Naive B cell (primary cell): ENCODE results near the gene LSP1. TPM values are rescaled to one million over a fixed set of nuclear protein-coding genes. Genes with fewer than 3 reads are reported as not detected.
"Not testable (repeated sequence)": the region's sequence is repeated elsewhere in the genome, so short reads cannot be mapped to it uniquely, and the experiment has no call there.

Source experiments
- ATAC-seq, 2 donors: fragments of 150-1000 bp; cut with Tn5 transposase; 2 replicates each; pipeline ENCODE4 v1.10.0; 2021; ENCODE audit warnings: low read depth in 2 of 2, mild to moderate bottlenecking in 2 of 2, moderate library complexity in 2 of 2
- DNase-seq: peaks from one replicate; pipeline ENCODE4 v3.0.0; 2022
- H3K27ac Mint-ChIP-seq, 6 donors: one replicate each; pipeline ENCODE4 v1.8.0; 2020 to 2022; ENCODE audit warnings: mild to moderate bottlenecking in 6 of 6, mixed read lengths in 6 of 6, moderate library complexity in 5 of 6, inconsistent platforms in 2 of 6
- H3K27me3 Mint-ChIP-seq, 3 donors: one replicate each; pipeline ENCODE4 v1.8.0; 2021 to 2022; ENCODE audit warnings: mixed read lengths in 3 of 3, mild to moderate bottlenecking in 1 of 3
- H3K36me3 Mint-ChIP-seq, 2 donors: one replicate each; pipeline ENCODE4 v1.8.0; 2020 to 2022; ENCODE audit warnings: mixed read lengths in 2 of 2, inconsistent platforms in 1 of 2, mild to moderate bottlenecking in 1 of 2
- H3K4me1 Mint-ChIP-seq, 3 donors: one replicate each; pipeline ENCODE4 v1.8.0; 2020 to 2022; ENCODE audit warnings: mixed read lengths in 3 of 3, inconsistent platforms in 1 of 3, mild to moderate bottlenecking in 1 of 3, moderate library complexity in 1 of 3
- H3K4me3 Mint-ChIP-seq, 8 donors: one replicate each; pipeline ENCODE4 v1.8.0; 2020 to 2022; ENCODE audit warnings: mild to moderate bottlenecking in 8 of 8, mixed read lengths in 8 of 8, moderate library complexity in 8 of 8, inconsistent platforms in 2 of 8
- H3K9me3 Mint-ChIP-seq, 7 donors: one replicate each; pipeline ENCODE4 v1.8.0; 2020 to 2022; ENCODE audit warnings: mixed read lengths in 7 of 7, mild to moderate bottlenecking in 5 of 7, inconsistent platforms in 2 of 7, moderate library complexity in 1 of 7
- polyA plus RNA-seq, 6 donors: library from polyadenylated mRNA; unstranded; fragments of 300-500 nt; fragmentation: Illumina TruSeq; gene quantifications; one replicate each; pipeline ENCODE4 v1.2.3, GENCODE V29; 2021; ENCODE audit warnings: low read depth in 6 of 6

The LSP1 gene
- polyA plus RNA-seq, 6 donors from 2014 or later: 342 to 587 (median 422) TPM

DNA sequence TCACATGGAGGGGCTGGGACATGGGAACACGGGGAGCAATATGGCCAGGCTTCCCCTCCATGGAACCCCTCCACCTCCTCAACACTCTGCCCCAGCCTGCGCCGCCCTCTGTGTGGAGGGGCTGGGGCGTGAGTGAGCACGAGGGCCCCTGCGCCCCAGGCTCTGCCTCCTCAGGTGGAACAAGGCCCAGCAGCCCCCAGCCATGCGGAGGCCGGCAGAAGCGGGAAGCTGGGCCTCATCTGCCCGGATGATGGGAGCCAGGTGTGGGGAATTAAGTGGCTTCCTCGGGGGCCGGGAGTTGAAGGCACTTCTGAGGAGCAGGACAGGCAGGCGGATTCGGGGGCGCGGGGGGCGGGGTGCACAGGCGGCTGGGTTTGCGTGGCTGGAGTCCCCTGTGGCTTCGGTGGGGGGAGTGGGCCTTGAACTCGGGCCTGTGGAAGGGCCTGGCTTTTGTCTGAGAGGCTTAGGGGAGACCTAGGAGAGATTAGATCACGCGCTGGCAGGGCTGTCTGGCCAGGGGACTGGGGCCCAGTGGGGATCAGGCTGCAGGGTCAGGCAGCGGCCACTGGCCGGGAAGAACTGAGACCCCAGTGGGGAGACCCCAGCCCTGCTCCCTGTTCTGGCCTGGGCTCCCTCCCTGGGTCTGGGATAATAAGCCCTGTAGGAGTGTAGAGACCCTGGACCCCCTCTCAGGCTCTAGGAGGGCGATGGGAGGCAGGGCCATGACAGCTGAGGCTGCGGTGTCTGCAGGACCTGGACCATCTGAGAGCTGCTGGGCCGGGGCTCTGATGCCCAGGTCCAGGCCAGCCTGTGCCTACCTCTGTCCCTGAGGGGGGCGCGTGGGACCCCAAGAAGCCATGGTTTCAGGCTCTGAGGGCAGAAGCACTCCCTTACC is 25.5 kb downstream of the LSP1 start:
- Mint-ChIP-seq H3K4me3 (no peak overlapping the region), H3K9me3 (no peaks in the 10 kb centered on the region), H3K4me1 (peaks cover 31 to 55% (median 43%) of the 10 kb centered on the region in 3 donors), H3K27me3 (no peaks in the 10 kb centered on the region), H3K36me3 (no peaks in the 10 kb centered on the region), H3K27ac (peak overlapping the region in 1 of 6 donors; percentile 77)
- DNase-seq (no peak), ATAC-seq (no peak)

DNA sequence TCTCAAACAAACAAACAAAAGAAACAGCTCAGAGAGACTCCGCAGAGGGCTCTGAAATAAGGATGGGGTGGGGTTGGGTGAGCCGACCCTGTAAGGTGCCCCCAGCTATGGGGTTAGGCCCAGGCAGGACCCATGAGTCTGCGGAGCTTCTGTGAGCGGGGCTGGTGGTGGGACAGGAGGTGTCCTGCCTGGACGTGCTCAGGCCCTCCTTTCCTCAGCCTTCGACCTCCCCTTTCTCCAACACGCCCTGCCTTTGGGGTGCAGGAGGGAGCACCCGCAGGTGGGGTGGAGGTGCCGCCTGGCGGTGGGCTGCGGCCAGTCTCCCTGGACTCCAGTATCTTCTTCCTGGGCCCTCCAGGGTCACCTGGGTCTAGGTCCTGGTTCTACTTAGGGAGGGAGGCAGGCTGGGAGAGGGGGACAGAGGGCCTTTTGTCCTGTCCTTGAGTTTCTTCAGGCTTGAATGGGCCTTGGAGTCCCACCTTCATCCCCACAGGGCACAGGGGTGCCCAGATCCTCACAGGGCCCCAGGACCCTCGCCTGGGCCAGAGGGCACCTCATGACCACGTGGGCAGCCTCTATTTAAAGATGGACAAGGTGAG is 26.6 kb downstream of the LSP1 start:
- Mint-ChIP-seq H3K27me3 (no peaks in the 10 kb centered on the region), H3K9me3 (no peaks in the 10 kb centered on the region), H3K4me1 (peaks cover 27 to 55% (median 45%) of the 10 kb centered on the region in 3 donors), H3K36me3 (no peaks in the 10 kb centered on the region), H3K4me3 (peak overlapping the region in 1 of 8 donors; percentile 29), H3K27ac (peak overlapping the region in 4 of 6 donors; percentile 13 to 67 (median 55))
- DNase-seq (no peak), ATAC-seq (no peak)

DNA sequence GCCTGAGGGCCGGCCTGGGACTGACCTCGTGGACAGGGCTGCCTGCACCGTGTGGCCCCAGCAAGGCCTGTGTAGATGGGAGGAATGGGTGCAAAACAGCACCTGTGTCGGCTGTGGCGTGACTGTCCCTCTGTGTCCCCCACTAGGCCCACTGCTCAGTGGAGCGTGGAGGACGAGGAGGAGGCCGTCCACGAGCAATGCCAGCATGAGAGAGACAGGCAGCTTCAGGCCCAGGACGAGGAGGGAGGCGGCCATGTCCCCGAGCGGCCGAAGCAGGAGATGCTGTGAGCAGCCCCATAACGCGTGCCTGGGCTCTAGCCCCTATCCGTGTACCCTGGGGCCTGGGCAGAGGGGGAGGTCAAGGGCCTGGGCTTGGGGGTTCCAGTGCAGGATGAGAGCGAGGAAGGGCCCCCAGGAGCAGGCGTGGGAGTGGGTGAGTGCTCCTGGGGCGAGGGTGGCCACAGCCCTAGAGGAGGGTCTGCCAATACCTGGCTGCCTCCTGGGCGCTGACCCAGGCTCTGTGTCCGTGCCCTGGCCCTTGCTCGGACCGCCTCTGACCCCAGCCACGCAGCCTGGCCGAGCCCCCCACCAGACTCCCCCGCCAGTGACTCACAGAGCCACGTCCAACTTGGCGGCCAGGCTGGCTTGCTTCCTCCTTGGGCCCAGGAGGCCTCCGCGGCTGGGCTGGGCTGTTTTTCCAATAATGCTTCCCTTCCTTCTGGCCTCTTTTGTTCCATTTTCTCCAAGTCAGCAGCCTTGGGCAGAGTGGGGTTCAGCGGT is 27.2 kb downstream of the LSP1 start:
- Mint-ChIP-seq H3K4me1 (peaks cover 27 to 55% (median 44%) of the 10 kb centered on the region in 3 donors), H3K27me3 (no peaks in the 10 kb centered on the region), H3K27ac (peak overlapping the region in 5 of 6 donors; percentile 13 to 81 (median 66)), H3K9me3 (no peaks in the 10 kb centered on the region), H3K36me3 (no peaks in the 10 kb centered on the region), H3K4me3 (peak overlapping the region in 3 of 8 donors; percentile 39 to 70 (median 42))
- DNase-seq (no peak), ATAC-seq (no peak)

DNA sequence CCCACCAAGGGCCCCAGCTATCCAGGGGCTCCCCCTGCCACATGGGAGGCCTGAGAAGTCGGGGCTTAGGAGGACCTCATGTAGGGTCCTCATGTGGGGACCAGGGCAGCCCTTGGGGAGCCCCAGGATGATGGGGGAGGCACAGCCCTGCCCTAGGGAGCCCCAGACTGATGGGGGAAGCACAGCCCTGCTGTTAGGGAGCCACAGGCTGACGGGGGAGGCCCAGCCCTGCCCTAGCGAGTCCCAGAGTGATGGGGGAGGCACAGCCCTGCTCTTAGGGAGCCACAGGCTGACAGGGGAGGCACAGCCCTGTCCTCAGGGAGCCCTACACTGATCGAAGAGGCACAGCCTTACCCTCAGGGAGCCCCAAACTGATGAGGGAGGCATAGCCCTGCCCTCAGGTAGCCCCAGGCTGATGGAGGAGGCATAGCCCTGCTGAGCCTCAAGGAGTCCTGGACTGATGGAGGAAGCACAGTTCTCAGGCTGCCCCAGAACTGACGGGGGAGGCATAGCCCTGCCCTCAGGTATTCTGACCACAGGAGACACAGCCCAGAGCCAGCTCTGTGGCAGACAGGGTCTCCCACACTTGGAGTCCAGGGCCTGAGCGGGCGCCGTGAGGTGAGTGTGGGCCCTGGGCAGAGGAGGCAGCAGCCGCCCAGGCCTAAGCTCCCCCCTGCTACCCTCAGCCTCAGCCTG is 28.0 kb downstream of the LSP1 start:
- Mint-ChIP-seq H3K4me3 (peak overlapping the region in 5 of 8 donors; percentile 9 to 70 (median 42)), H3K36me3 (no peaks in the 10 kb centered on the region), H3K4me1 (peaks cover 23 to 55% (median 41%) of the 10 kb centered on the region in 3 donors), H3K27me3 (no peaks in the 10 kb centered on the region), H3K9me3 (no peaks in the 10 kb centered on the region), H3K27ac (peak overlapping the region; percentile 16 to 90 (median 75))
- DNase-seq (no peak), ATAC-seq (no peak)

DNA sequence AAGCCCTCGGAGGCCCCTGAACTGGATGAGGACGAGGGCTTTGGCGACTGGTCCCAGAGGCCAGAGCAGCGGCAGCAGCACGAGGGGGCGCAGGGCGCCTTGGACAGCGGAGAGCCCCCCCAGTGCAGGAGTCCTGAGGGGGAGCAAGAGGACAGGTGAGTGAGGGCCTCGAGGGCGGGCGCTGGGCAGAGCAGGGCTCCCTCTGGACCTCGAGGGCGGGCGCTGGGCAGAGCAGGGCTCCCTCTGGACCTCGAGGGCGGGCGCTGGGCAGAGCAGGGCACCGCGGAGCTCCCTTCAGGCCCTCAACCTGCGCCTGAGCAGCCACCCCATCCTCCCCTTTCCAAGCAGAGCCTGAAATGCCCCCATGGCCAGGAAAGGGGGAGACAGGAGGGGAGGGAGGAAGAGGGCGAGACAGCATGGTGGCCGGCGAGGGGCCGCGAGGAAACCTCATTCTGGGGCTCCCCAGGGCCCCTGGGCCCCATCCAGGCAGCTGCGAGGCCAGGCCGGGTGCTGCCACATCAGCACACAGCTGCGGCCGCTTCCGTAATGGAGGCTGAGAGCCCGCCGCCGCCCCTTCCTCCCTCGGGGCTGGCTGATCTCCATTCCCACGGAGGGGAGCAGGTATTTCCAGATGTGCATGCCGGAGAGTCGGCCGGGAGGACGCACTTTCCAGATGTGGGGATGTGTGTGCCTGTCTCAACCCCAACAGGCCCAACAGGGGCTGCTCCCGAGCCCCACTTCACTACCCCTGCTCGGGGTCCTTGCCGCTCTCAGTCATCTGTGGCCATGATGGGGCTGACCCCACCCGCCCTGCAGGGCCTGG is 28.8 kb downstream of the LSP1 start:
- Mint-ChIP-seq H3K4me1 (peaks cover 18 to 49% (median 39%) of the 10 kb centered on the region in 3 donors), H3K36me3 (no peaks in the 10 kb centered on the region), H3K4me3 (peak overlapping the region in 5 of 8 donors; percentile 47 to 61 (median 54)), H3K27ac (peak overlapping the region in 5 of 6 donors; percentile 32 to 90 (median 46)), H3K9me3 (no peaks in the 10 kb centered on the region), H3K27me3 (no peaks in the 10 kb centered on the region)
- peak; percentile 58 to 66 for ATAC-seq
- DNase-seq: peak; percentile 29

DNA sequence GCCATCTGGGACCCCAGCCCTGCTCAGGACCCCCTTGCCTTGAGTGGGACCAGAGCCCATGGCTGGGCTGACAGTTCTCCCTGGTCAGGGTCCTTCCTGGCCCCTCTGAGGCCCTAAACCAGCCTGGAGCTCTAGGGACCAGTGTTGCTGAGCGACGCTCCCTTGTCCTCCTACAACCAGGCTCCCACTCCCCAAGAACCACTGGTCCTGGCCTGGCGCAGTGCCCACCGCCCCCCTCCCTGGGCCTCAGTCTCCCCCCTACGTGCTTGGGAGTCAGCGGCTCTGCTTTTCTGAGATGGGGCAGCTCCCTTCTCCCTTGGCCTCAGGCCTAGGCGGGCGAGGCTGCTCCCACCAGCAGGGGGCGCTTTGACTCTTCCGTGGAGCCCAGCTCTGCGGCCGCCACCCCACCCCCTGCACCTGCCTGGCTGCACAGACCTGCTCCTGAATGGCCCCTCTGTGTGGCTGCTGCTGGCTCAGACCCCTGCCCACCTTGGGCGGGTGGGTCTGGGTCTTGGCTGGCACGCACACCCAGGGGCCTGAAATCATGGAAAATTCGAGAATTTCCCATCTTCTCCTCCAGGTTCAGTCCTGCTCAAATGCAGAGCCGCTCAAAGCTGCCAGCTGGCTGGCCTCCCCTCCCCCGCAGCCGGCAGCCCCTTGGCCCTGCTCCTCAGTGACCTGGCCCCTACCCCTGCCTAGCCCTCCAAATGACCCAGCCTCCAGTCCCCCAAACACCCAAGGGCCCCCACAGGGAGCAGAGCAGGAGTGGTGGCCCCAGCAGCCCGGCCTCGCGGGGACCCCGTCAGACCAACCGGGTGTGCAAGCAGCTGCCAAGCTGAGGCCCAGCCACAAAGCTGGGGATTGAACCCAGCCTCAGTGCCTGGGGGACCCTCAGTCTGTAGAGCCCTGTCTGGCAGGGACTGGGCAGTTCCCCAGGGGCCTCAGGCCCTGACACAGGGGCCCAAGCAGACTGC is 29.7 kb downstream of the LSP1 start:
- H3K36me3 Mint-ChIP-seq: no peaks in the 10 kb centered on the region
- H3K4me3 Mint-ChIP-seq: peak overlapping the region in 4 of 8 donors; percentile 47 to 61 (median 54)
- peak; percentile 90 to 91 for ATAC-seq
- no peaks in the 10 kb centered on the region for H3K9me3 Mint-ChIP-seq
- peaks cover 14 to 43% (median 36%) of the 10 kb centered on the region in 3 donors for H3K4me1 Mint-ChIP-seq
- peak; percentile 69 for DNase-seq
- H3K27ac Mint-ChIP-seq: peak overlapping the region in 4 of 6 donors; percentile 21 to 75 (median 38)
- H3K27me3 Mint-ChIP-seq: no peaks in the 10 kb centered on the region

DNA sequence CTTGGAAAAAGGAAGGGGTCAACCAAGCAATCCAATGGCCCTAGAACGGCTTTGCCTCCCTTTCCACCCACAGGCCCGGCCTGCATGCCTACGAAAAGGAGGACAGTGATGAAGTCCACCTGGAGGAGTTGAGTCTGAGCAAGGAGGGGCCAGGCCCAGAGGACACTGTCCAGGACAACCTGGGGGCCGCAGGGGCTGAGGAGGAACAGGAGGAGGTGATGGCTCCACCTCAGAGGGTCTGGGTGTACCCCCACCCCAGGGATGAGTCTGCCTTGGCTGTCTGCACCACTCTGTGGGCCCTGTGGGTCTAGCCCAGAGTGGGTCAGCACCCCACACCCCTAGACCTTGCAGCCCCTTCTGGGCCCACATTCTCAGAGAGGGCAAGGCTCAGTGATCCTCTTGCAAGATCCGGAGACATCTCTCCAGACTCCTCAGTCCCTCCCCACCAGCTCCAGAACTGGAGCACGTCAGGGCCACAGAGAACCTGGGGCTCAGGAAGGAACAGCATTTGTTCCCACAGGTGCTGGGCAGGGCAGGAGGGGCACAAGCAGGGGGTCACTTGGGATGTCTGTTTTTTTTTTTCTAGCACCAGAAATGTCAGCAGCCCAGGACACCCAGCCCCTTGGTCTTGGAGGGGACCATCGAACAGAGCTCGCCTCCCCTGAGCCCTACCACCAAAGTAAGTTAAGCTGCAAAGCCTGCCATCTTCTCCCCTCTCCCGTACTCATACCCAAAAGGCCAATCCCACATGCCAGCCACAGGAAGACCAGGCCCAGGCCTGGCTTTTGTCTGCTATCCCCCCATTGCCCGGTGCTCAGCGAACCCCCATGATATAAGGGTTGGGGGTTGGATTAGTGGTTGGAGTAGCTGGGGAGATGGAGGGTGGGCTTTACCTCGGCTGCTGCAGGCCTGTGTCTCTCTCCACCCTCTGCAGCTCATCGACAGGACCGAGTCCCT is 30.7 kb downstream of the LSP1 start:
- Mint-ChIP-seq H3K9me3 (no peaks in the 10 kb centered on the region), H3K27me3 (no peaks in the 10 kb centered on the region), H3K36me3 (no peaks in the 10 kb centered on the region), H3K4me3 (no peak overlapping the region), H3K27ac (no peak overlapping the region), H3K4me1 (peaks cover 13 to 40% (median 37%) of the 10 kb centered on the region in 3 donors)
- DNase-seq: no peak
- ATAC-seq: no peak

DNA sequence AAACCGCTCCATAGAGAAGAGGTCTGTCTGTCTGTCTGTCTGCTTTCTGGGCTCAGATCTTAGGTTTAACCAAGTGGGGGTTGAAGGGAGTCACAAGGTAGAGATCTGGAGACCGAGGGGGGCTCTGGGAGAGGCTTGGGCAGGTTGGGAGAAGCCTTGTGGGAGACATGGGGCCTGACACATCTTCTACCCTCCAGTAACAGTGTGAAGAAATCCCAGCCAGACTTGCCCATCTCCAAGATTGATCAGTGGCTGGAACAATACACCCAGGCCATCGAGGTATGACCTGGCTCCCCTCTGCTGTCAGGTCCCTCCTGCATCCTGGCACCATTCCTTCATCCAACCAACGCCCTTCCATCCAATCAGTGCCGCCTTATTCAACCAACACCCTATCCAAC is 31.4 kb downstream of the LSP1 start:
- H3K9me3 Mint-ChIP-seq: no peaks in the 10 kb centered on the region
- no peak overlapping the region for H3K27ac Mint-ChIP-seq
- H3K4me1 Mint-ChIP-seq: peaks cover 17 to 39% (median 38%) of the 10 kb centered on the region in 3 donors
- ATAC-seq: no peak
- DNase-seq: no peak
- H3K36me3 Mint-ChIP-seq: no peaks in the 10 kb centered on the region
- H3K4me3 Mint-ChIP-seq: no peak overlapping the region
- H3K27me3 Mint-ChIP-seq: no peaks in the 10 kb centered on the region

DNA sequence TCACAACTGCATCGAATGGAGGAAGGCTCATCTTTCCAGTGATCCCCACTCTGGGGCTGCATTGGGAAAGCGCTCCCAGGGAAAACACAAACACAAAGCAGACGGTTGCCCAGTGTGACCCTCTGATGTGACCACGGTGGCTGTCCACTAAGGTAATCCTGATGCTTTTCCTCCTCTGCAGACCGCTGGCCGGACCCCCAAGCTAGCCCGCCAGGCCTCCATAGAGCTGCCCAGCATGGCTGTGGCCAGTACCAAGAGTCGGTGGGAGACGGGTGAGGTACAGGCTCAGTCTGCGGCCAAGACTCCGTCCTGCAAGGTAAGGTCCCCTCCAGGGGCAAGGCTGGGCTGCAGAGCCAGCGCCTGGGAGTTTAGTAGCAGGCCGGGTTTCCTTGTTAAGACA is 33.7 kb downstream of the LSP1 start:
- H3K36me3 Mint-ChIP-seq, ATAC-seq, H3K9me3 Mint-ChIP-seq, DNase-seq, H3K4me3 Mint-ChIP-seq, H3K27me3 Mint-ChIP-seq: not testable (repeated sequence)
- Mint-ChIP-seq H3K27ac (peak overlapping the region in 1 of 6 donors; percentile 33), H3K4me1 (peaks cover 13 to 39% (median 31%) of the 10 kb centered on the region in 3 donors)

DNA sequence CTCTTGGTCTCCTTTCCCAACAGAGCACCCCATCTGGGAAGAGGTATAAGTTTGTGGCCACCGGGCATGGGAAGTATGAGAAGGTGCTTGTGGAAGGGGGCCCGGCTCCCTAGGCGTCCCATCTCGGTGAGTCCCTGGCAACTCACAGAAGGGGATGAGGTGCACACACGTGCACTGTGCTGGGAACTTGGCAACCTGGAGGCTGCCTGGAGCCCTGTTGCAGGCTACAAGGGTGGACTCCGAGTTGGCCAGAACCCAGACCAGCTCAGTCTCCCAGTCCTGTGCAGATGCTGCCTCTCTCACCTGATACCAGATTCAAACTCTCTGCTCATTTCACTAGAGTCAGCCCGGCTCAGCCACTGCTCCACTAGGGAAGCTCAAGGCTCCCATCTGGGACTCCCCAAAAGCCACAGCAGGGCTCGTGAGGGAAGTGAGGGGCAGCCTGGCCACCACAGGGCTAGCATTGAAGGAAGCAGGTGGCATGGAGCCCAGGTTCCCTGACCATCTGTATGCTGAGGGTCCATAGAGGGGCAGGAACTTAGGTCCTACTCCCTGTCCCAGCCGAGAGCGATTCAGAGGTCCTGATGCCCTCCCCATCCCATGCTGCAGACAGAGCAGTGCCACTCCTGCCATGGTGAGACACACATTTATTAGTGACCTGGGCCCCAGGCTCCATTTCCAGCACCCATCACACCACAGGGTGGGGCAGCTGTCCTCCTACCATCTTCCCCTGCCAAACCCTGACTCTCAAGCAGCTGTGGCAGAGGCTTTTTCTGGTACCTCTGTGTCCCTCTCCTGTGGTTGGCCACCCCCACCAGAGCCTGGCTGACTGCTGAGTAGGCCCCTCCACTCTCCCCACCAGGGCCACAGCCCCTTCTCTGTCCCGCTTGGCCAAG is 34.8 kb downstream of the LSP1 start:
- peak overlapping the region in 3 of 6 donors; percentile 73 to 78 (median 76) for H3K27ac Mint-ChIP-seq
- no peaks in the 10 kb centered on the region for H3K27me3 Mint-ChIP-seq
- H3K4me3 Mint-ChIP-seq: peak overlapping the region in 2 of 8 donors; percentile 41 to 42
- ATAC-seq (no peak), DNase-seq (no peak)
- H3K4me1 Mint-ChIP-seq: peaks cover 17 to 37% (median 35%) of the 10 kb centered on the region in 3 donors
- peaks cover 0 to 4% of the 10 kb centered on the region in 2 donors for H3K36me3 Mint-ChIP-seq
- peaks cover 0 to under 1% (median 0%) of the 10 kb centered on the region in 7 donors for H3K9me3 Mint-ChIP-seq
